NCI-H2171 (cell line): Measurements from ENCODE around the gene GSAP.

ENCODE experiments used
- DNase-seq: peaks from one replicate; lab custom pipeline; 2025; lab: John Stamatoyannopoulos, UW

The GSAP gene

GRCh38 chr7:77327932-77328628, 88.1 kb downstream of the GSAP start:
- no peak for DNase-seq

GRCh38 chr7:77327067-77327931, 88.8 kb downstream of the GSAP start:
- DNase-seq = no peak

- no peak for DNase-seq
These were observed 90.0 kb downstream of the GSAP start for GRCh38 chr7:77326131-77326530.

GRCh38 chr7:77321300-77321699, 94.8 kb downstream of the GSAP start:
- DNase-seq = no peak

GRCh38 chr7:77320714-77321113, 95.4 kb downstream of the GSAP start:
- no peak for DNase-seq

GRCh38 chr7:77320137-77320536, 96.0 kb downstream of the GSAP start:
- no peak for DNase-seq

GRCh38 chr7:77318019-77318418, 98.1 kb downstream of the GSAP start:
- no peak for DNase-seq

GRCh38 chr7:77316219-77316978, 99.8 kb downstream of the GSAP start:
- DNase-seq = no peak

GRCh38 chr7:77315182-77315591, 101.0 kb downstream of the GSAP start:
- no peak for DNase-seq

GRCh38 chr7:77313876-77314480, 102.2 kb downstream of the GSAP start:
- no peak for DNase-seq

GRCh38 chr7:77313085-77313484, 103.1 kb downstream of the GSAP start:
- no peak for DNase-seq

- DNase-seq = no peak
These were observed 105.2 kb downstream of the GSAP start for GRCh38 chr7:77310982-77311381.

- DNase-seq = no peak
These were observed 106.4 kb downstream of the GSAP start for GRCh38 chr7:77309714-77310220.

GRCh38 chr7:77308792-77309191, 107.4 kb downstream of the GSAP start:
- no peak for DNase-seq

- no peak for DNase-seq
These were observed 109.7 kb downstream of the GSAP start for GRCh38 chr7:77306231-77307067.

- no peak for DNase-seq
These were observed 120.6 kb downstream of the GSAP start for GRCh38 chr7:77295549-77295948.

GRCh38 chr7:77293046-77293445, 123.1 kb downstream of the GSAP start:
- DNase-seq = no peak

GRCh38 chr7:77290425-77290824, 125.7 kb downstream of the GSAP start:
- DNase-seq = no peak

GRCh38 chr7:77289387-77289786, 126.8 kb downstream of the GSAP start:
- no peak for DNase-seq

GRCh38 chr7:77288676-77289320, 127.4 kb downstream of the GSAP start:
- DNase-seq = no peak

GRCh38 chr7:77284616-77285015, 131.5 kb downstream of the GSAP start:
- no peak for DNase-seq
